GM12878 (cell line): ENCODE data around the gene PRORP. TPM values are rescaled to one million over a fixed set of nuclear protein-coding genes. Genes with fewer than 3 reads are reported as not detected.

Experiments used
- ATAC-seq: fragments of 200-7000 bp; cut with Tn5 transposase; 3 replicates; pipeline ENCODE4 v1.9.1; 2020; ENCODE audit warnings: mild to moderate bottlenecking, moderate library complexity
- BruUV-seq: library from RNA; stranded (reverse); fragments of 400-500 nt; replicated peaks from 2 replicates; lab custom pipeline; 2021; lab: Mats Ljungman, UMichigan
- CTCF ChIA-PET: fragments of 300-600 bp; sonication (Branson Sonifier 250); formaldehyde crosslinking; extraction: SDS; loops from one replicate; lab custom pipeline; 2021; ENCODE audit warnings: inconsistent platforms; lab: Yijun Ruan, JAX
- POLR2A ChIA-PET: fragments of 350-600 bp; formaldehyde crosslinking; extraction: SDS; loops from one replicate; lab custom pipeline; 2021; ENCODE audit warnings: inconsistent platforms; lab: Charles Lee
- RAD21 ChIA-PET: fragments of 300-600 bp; sonication (Branson Sonifier 250); formaldehyde crosslinking; loops from one replicate; lab custom pipeline; 2023; ENCODE audit warnings: antibody characterized with exemption; ENCODE audit not compliant: unreplicated experiment; lab: Charles Lee
- SMC1A ChIA-PET: fragments of 300-600 bp; sonication (Branson Sonifier 250); formaldehyde crosslinking; loops from one replicate; lab custom pipeline; 2023; ENCODE audit not compliant: unreplicated experiment, uncharacterized antibody; lab: Charles Lee
- DNase-seq: peaks from one replicate; pipeline ENCODE4 v3.0.0-alpha.2; 2011; ENCODE audit warnings: low read depth, low spot score
- FAIRE-seq: peaks from 3 replicates; lab custom pipeline; 2011; peaks lifted over from hg19 to GRCh38; lab: Jason Lieb, UNC
- H2AFZ ChIP-seq: 2 replicates; pipeline ENCODE4 v1.6.0; 2011; ENCODE audit warnings: low read depth, low read length, control low read depth; ENCODE audit not compliant: control insufficient read depth
- H3K27ac ChIP-seq: 2 replicates; pipeline ENCODE4 v1.5.1; 2011; ENCODE audit warnings: control low read depth; ENCODE audit not compliant: control insufficient read depth, insufficient read depth
- H3K27me3 ChIP-seq, 2 experiments: replicated peaks in 1 of 2; 2 replicates each; pipeline versions ENCODE4 v1.6.0 to v1.6.1; 2011; ENCODE audit warnings: low read length in 1 of 2; ENCODE audit not compliant: control insufficient read depth in 2 of 2, insufficient read depth in 2 of 2
- H3K36me3 ChIP-seq, 2 experiments: 2 replicates each; pipeline ENCODE4 v1.5.1; 2011; ENCODE audit warnings: low read length in 1 of 2; ENCODE audit not compliant: control insufficient read depth in 2 of 2, insufficient read depth in 2 of 2
- H3K4me1 ChIP-seq: 2 replicates; pipeline ENCODE4 v1.6.1; 2011; ENCODE audit warnings: mild to moderate bottlenecking, low read length, moderate library complexity, mixed read lengths; ENCODE audit not compliant: control insufficient read depth, insufficient read depth
- H3K4me2 ChIP-seq: 2 replicates; pipeline ENCODE4 v1.6.0; 2011; ENCODE audit warnings: control low read depth; ENCODE audit not compliant: control insufficient read depth, insufficient read depth
- H3K4me3 ChIP-seq: fragments of 200-600 bp; sonication (generic); 2 replicates; pipeline ENCODE4 v1.5.1; 2016
- H3K79me2 ChIP-seq: 2 replicates; pipeline ENCODE4 v1.6.0; 2011; ENCODE audit warnings: low read length; ENCODE audit not compliant: control insufficient read depth, insufficient read depth
- H3K9ac ChIP-seq: 2 replicates; pipeline ENCODE4 v1.8.0; 2011; ENCODE audit warnings: low read length, control low read depth, mixed read lengths; ENCODE audit not compliant: control insufficient read depth, insufficient read depth
- H3K9me3 ChIP-seq: replicated peaks from 3 replicates; pipeline ENCODE4 v1.5.1; 2011; ENCODE audit warnings: mild to moderate bottlenecking, low read length; ENCODE audit not compliant: control insufficient read depth, insufficient read depth
- H4K20me1 ChIP-seq: 2 replicates; pipeline ENCODE4 v1.6.0; 2011; ENCODE audit not compliant: control insufficient read depth, insufficient read depth
- BACH1 ChIP-seq: fragments of 450-650 bp; IDR thresholded peaks from 2 replicates; pipeline ENCODE4 v1.6.1; 2017; ENCODE audit warnings: mild to moderate bottlenecking, borderline replicate concordance
- HDAC2 ChIP-seq: fragments of 200-600 bp; sonication (generic); IDR thresholded peaks from 2 replicates; pipeline ENCODE4 v1.6.1; 2017
- HDGF ChIP-seq: fragments of 450-650 bp; IDR thresholded peaks from 2 replicates; pipeline ENCODE4 v1.6.1; 2016; ENCODE audit warnings: antibody characterized with exemption
- IKZF2 ChIP-seq, 2 experiments: fragments of 450-650 bp; IDR thresholded peaks; 2 replicates each; pipeline ENCODE4 v1.6.1; 2017; ENCODE audit warnings: mild to moderate bottlenecking in 2 of 2, moderate library complexity in 2 of 2
- IRF4 ChIP-seq: IDR thresholded peaks from 2 replicates; pipeline ENCODE4 v1.6.1; 2011; ENCODE audit warnings: low read depth, low read length
- NFXL1 ChIP-seq: fragments of 450-650 bp; IDR thresholded peaks from 2 replicates; pipeline ENCODE4 v1.6.1; 2017; ENCODE audit warnings: antibody characterized with exemption, mild to moderate bottlenecking, borderline replicate concordance
- NFYB ChIP-seq: IDR thresholded peaks from 2 replicates; pipeline ENCODE4 v1.6.1; 2011; ENCODE audit warnings: low read depth, mild to moderate bottlenecking, low read length, improper control_type of control experiment, moderate library complexity; ENCODE audit not compliant: insufficient read depth
- NRF1 ChIP-seq: conservative IDR thresholded peaks from 2 replicates; pipeline ENCODE4 v1.6.1; 2011; ENCODE audit warnings: mild to moderate bottlenecking, low read depth, low read length, improper control_type of control experiment
- POLR2A ChIP-seq: IDR thresholded peaks from 2 replicates; pipeline ENCODE4 v1.6.1; 2011; ENCODE audit warnings: low read depth, mild to moderate bottlenecking, low read length
- POU2F2 ChIP-seq: IDR thresholded peaks from 3 replicates; pipeline ENCODE4 v1.6.1; 2011; ENCODE audit warnings: low read depth, mild to moderate bottlenecking, low read length, borderline replicate concordance
- WRNIP1 ChIP-seq: IDR thresholded peaks from 2 replicates; pipeline ENCODE4 v1.6.1; 2011; ENCODE audit warnings: low read depth, low read length, improper control_type of control experiment, borderline replicate concordance
- ZBED1 ChIP-seq: IDR thresholded peaks from 2 replicates; pipeline ENCODE4 v1.6.1; 2016; ENCODE audit warnings: borderline replicate concordance
- WGBS: methylation state at CpG from one replicate; pipeline ENCODE4 v1.1.6; 2016; ENCODE audit warnings: low lambda C conversion rate; ENCODE audit not compliant: insufficient replicate concordance, insufficient coverage; ENCODE audit errors: missing lambda C conversion rate; 5-methylcytosine and 5-hydroxymethylcytosine counted together
- in situ Hi-C: fragments of 300-500 bp; cut with MboI; formaldehyde crosslinking; loops from 9 replicates; pipeline ENCODE4 v1.14.3; 2018; ENCODE audit warnings: mixed read lengths
- intact Hi-C: fragments of 100-400 bp; cut with micrococcal nuclease; formaldehyde crosslinking; loops from one replicate; pipeline ENCODE4 v1.14.2; 2022; ENCODE audit not compliant: unreplicated experiment
- polyA plus RNA-seq, 11 experiments: library from polyadenylated mRNA; depleted of rRNA in 4 of 11; unstranded in 6 of 11; stranded (reverse) in 5 of 11; fragments of >200 nt; fragmentation: Nextera tagmentation in 4 of 11; fragmentation: Illumina TruSeq in 1 of 11; extraction: Ambion mirVana in 4 of 11; extraction: Trizol in 1 of 11; gene quantifications; 1 replicate in 1 of 11; 2 replicates in 10 of 11; pipeline versions ENCODE4 v1.2.1 to v1.2.3, GENCODE V29; 2011 to 2016; ENCODE audit warnings: inconsistent platforms in 2 of 11, missing spikeins in 2 of 11, low read depth in 1 of 11
- total RNA-seq, 4 experiments: library from RNA; depleted of rRNA in 3 of 4; stranded (reverse); fragments of >200 nt in 3 of 4; fragmentation: Illumina TruSeq in 1 of 4; extraction: Trizol in 1 of 4; gene quantifications; 2 replicates each; pipeline versions ENCODE4 v1.2.1 to v1.2.3, GENCODE V29; 2013 to 2021
- TF ChIP-seq, protein P1 (sequence below): fragments of 450-650 bp; IDR thresholded peaks from 2 replicates; pipeline ENCODE4 v1.6.1; 2016; ENCODE audit warnings: mild to moderate bottlenecking, moderate library complexity, borderline replicate concordance
- TF ChIP-seq, protein P2 (sequence below): fragments of 450-650 bp; IDR thresholded peaks from 2 replicates; pipeline ENCODE4 v1.6.1; 2017; ENCODE audit warnings: mild to moderate bottlenecking, moderate library complexity
- TF ChIP-seq, protein P3 (sequence below): IDR thresholded peaks from 2 replicates; pipeline ENCODE4 v1.6.1; 2012; ENCODE audit warnings: low read length, inconsistent platforms

The PRORP gene
- total and polyA plus RNA-seq, 10 of the 15 experiments (the other 5 are each of a cell fraction or from before 2014, with no cell fraction given) = 38.8 to 61.3 (median 46.7) TPM

DNA sequence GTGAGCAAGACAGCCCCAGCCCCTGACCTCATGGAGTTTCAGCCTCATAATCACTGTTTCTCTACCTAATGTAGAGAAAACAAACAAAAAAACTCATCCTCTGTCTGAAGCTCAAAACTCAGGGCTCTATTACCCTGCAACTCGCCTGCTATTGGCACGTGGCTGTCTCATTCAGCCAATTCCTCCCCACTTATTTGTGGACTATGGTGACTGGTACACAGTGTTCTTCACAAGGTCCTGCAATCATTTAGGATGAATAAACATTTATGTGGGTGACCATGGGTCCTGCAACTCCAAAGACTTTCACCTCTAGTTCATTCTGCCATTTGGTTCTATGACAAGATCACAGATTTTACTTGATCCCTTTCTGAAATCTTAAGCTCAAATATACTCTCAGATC, 5.2 kb upstream of the PRORP start:
- Histone ChIP-seq H3K27me3 (no peaks in the 10 kb centered on the region), H3K9ac (no peak overlapping the region), H3K4me3 (no peak overlapping the region), H3K36me3 (peaks cover 0 to 2% of the 10 kb centered on the region in 2 experiments; a peak in 2 of 4 replicates), H3K4me1 (0 out of 2 replicates have a peak, but pooled peaks cover 2% of the 10 kb centered on the region), H4K20me1 (no peaks in the 10 kb centered on the region), H2AFZ (no peak overlapping the region), H3K79me2 (peaks cover 8% of the 10 kb centered on the region), H3K9me3 (no peaks in the 10 kb centered on the region; the same call in 2 of the 3 replicates), H3K27ac (no peak overlapping the region), H3K4me2 (no peak overlapping the region)
- TF ChIP-seq POU2F2 (no peak), NRF1 (no peak), BACH1 (no peak), NFXL1 (no peak), NFYB (no peak), ZBED1 (no peak), WRNIP1 (no peak), HDGF (no peak), HDAC2 (no peak), IRF4 (no peak), IKZF2 (IDR thresholded peaks at IDR 0.05) (no peak), POLR2A (no peak)
- TF ChIP-seq, protein P1, sequence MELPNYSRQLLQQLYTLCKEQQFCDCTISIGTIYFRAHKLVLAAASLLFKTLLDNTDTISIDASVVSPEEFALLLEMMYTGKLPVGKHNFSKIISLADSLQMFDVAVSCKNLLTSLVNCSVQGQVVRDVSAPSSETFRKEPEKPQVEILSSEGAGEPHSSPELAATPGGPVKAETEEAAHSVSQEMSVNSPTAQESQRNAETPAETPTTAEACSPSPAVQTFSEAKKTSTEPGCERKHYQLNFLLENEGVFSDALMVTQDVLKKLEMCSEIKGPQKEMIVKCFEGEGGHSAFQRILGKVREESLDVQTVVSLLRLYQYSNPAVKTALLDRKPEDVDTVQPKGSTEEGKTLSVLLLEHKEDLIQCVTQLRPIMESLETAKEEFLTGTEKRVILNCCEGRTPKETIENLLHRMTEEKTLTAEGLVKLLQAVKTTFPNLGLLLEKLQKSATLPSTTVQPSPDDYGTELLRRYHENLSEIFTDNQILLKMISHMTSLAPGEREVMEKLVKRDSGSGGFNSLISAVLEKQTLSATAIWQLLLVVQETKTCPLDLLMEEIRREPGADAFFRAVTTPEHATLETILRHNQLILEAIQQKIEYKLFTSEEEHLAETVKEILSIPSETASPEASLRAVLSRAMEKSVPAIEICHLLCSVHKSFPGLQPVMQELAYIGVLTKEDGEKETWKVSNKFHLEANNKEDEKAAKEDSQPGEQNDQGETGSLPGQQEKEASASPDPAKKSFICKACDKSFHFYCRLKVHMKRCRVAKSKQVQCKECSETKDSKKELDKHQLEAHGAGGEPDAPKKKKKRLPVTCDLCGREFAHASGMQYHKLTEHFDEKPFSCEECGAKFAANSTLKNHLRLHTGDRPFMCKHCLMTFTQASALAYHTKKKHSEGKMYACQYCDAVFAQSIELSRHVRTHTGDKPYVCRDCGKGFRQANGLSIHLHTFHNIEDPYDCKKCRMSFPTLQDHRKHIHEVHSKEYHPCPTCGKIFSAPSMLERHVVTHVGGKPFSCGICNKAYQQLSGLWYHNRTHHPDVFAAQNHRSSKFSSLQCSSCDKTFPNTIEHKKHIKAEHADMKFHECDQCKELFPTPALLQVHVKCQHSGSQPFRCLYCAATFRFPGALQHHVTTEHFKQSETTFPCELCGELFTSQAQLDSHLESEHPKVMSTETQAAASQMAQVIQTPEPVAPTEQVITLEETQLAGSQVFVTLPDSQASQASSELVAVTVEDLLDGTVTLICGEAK = no peak
- TF ChIP-seq, protein P2, sequence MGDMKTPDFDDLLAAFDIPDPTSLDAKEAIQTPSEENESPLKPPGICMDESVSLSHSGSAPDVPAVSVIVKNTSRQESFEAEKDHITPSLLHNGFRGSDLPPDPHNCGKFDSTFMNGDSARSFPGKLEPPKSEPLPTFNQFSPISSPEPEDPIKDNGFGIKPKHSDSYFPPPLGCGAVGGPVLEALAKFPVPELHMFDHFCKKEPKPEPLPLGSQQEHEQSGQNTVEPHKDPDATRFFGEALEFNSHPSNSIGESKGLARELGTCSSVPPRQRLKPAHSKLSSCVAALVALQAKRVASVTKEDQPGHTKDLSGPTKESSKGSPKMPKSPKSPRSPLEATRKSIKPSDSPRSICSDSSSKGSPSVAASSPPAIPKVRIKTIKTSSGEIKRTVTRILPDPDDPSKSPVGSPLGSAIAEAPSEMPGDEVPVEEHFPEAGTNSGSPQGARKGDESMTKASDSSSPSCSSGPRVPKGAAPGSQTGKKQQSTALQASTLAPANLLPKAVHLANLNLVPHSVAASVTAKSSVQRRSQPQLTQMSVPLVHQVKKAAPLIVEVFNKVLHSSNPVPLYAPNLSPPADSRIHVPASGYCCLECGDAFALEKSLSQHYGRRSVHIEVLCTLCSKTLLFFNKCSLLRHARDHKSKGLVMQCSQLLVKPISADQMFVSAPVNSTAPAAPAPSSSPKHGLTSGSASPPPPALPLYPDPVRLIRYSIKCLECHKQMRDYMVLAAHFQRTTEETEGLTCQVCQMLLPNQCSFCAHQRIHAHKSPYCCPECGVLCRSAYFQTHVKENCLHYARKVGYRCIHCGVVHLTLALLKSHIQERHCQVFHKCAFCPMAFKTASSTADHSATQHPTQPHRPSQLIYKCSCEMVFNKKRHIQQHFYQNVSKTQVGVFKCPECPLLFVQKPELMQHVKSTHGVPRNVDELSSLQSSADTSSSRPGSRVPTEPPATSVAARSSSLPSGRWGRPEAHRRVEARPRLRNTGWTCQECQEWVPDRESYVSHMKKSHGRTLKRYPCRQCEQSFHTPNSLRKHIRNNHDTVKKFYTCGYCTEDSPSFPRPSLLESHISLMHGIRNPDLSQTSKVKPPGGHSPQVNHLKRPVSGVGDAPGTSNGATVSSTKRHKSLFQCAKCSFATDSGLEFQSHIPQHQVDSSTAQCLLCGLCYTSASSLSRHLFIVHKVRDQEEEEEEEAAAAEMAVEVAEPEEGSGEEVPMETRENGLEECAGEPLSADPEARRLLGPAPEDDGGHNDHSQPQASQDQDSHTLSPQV = no peak
- TF ChIP-seq, protein P3, sequence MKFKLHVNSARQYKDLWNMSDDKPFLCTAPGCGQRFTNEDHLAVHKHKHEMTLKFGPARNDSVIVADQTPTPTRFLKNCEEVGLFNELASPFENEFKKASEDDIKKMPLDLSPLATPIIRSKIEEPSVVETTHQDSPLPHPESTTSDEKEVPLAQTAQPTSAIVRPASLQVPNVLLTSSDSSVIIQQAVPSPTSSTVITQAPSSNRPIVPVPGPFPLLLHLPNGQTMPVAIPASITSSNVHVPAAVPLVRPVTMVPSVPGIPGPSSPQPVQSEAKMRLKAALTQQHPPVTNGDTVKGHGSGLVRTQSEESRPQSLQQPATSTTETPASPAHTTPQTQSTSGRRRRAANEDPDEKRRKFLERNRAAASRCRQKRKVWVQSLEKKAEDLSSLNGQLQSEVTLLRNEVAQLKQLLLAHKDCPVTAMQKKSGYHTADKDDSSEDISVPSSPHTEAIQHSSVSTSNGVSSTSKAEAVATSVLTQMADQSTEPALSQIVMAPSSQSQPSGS = no peak
- ChIA-PET POLR2A (no interaction called here), RAD21 (no interaction called here), SMC1A (interaction anchor here (1.0 kb wide), 1 partner anchor 288 kb away, joined by 6 read pairs; no protein-coding TSS in a partner anchor), CTCF (interaction anchor here (0.7 kb wide), 2 partner anchors 16 to 170 kb away, joined by 4 read pairs; no protein-coding TSS in a partner anchor)
- in situ Hi-C loops (no loop called here), intact Hi-C loops (no loop called here)
- ATAC-seq (no peak), DNase-seq (no peak), FAIRE-seq (no peak)
- 95% methylated on average over 2 of the region's 2 CpGs for WGBS
- BruUV-seq = no TSS peak
